CD4-positive, alpha-beta T cell treated with Interleukin-10 for 1 hour (primary cell): ENCODE results near the gene LMO4.

ENCODE experiments used
- DNase-seq: peaks from one replicate; pipeline ENCODE4 v3.0.0-alpha.2; 2020

The LMO4 gene

DNA sequence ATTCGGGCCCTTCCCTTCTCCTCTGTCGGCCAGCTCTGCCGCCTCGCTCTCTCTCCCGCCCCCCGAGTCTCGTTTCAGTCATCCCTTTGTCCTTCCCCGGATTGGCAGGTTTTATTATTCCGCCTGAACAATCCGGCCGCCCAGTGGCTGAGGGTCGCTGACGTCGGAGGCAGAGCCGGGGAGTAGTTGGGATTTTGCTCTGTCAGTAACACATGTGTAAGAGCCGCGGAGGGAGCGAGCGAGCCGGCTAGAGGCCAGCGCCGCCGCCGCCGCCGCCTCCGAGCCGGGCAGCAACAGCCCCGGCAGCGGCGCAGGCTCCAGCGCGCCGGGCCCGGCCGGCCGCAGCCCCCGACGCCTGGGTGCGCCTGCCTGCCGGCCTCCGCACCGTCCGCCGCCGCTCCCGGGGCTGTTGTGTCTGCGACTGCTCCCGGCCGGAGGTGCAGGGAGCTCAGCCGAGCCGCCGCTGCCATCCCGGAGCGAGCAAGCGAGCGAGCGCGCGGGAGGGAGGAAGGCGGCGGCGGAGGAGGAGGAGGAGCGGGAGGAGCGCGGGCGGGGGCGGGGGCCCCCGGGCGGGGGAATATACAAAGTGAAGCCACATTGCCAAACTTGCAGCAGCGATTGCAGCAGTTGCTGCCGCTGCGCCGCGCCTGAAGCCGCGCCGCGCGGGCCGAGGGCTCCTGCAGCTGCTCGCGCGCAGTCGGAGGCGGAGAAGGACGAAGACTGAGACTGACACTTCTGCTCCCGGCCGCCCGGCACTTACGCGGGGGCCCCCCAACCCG, at the start of gene LMO4:
Gene LMO4 (plus strand): TSS at position 609 of the 779 bp plus-strand sequence. CDS start 3,136 bp downstream, outside the sequence.
- DNase-seq, result peak; percentile 90

DNA sequence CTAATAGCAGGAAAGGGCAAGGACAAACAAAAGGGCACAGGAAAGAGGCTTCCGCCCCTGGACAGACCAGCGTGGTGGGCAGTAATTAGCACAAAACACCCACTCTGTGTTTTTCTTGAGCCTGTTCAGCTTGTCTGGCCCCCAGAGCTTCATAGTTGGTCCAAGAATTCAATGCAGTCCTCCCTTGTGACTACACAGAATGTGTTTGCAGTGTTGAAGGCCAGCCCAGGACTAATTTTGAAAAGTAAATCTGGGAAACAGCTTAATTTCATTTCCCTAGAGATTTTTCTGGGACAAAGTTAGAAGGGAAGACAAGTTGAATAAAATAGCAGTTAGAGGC, 49.2 kb upstream of the LMO4 start:
- no peak for DNase-seq

DNA sequence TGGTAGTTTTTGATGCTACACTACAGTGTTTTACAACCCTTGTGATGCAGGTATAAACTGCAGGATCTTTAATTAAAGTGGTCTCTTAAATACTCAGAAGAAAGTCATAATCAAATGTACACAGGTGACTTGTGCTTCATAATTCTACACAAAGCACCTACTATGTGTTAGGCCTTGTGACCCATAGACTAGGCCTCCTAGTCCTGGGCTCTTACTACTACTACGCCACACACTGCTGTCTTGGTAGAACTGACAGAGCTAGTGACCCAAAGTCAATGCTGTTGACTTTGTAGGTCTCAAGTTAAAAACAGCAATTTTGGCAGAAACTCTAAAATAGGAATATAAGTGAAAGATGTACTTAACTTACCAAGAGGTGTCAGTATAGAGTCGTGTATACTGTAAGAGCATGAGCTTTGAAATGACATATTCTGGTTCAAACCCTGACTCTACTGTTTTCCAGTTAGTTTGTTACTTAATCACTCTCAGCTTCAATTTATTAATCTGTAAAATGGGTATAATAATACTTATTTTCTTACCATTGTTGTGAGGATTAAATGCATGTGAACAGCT, 48.6 kb upstream of the LMO4 start:
- no peak for DNase-seq

- DNase-seq, result no peak
Observed at GRCh38 chr1:87284456-87285240, 44.0 kb upstream of the LMO4 start.

DNA sequence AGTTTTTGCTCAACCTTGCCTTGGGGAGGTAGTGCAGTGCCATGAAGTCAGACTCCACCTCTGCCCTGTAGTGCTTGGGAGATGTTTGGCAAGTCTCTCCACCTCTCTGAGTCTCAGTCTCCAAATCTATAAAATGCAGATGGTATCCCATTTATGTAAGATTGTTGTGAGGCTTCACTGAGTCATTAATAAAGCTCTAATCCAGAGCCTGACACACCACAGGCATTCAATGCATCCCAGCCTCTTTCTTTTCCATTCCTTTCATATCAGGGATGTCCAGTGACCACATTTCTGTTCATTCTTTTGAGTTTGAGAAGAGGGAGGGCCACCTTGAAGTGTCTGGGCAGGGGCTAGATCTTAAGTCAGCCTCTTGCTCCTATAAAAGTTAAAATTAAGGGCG, 37.6 kb upstream of the LMO4 start:
- DNase-seq, result no peak

DNA sequence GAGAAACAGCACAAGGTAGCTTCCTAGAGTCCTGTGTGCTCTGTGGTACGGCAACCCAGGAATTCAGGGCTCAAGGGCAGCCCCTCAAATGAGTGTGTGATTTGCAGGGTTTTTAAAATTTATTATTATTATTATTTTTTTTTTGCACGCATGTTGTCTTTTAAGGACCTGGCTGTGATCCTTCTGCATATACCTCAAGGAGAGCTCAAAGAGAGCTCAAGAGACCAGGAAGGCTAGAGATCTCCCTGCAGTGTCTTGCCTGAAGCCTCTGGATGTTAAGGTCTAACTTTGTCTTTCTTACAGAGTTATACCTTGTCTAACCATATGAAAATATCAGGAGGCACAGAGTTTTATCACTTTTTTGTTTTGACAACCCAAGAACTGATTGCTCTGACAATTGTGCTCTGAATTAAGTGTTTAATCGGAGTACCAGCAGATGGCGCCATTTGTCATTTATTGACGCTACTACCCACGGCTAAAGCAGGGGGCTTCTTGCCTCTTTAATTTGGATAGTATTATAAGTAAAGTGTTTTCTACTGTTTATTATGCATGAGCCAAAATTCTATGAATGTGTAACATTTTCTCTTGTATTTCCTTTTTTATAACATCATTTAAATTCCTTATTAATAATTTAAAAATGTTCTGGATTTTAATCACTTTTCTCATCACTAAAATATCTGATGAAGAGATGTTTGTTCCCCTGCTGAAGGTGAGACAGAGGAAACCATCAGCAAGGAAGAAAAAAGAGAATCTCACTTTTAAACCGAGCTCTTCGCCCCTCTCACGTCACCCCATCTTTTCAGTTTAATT, 35.8 kb upstream of the LMO4 start:
- peak; percentile 62 for DNase-seq

- DNase-seq, result no peak
Observed at GRCh38 chr1:87294633-87295032, 34.0 kb upstream of the LMO4 start.

DNA sequence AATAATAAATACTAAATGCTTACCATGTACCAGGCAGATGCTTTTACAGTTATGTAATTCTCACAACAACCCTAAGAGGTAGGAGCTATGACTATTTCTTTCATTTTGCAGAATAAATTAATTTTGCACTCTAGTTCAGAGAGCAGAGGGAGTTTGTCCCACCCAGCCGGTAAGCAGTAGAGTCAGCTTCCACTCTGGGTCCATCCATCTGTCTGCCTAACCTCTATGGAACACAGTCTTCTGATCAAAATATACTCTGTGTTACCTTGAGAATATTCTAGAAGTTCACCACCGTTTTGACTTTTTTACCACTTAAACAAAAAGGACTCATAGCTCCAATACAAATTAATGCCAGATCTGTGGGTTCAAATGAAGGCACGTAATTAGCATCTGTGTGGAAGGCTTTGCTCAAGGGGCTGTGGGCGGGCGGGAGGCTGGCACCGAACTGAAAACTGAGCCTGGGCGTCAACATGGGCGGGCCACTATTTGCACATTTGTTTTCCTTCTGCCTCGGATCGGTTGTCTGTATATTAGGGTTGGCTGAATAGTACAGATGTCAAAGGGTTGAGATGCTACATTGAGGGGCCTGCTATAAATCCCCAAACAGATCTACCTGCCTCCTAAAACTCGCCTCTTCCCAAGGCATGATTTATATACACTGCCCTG, 33.1 kb upstream of the LMO4 start:
- DNase-seq, result no peak

GRCh38 chr1:87296206-87296605, 32.5 kb upstream of the LMO4 start:
- no peak for DNase-seq

DNA sequence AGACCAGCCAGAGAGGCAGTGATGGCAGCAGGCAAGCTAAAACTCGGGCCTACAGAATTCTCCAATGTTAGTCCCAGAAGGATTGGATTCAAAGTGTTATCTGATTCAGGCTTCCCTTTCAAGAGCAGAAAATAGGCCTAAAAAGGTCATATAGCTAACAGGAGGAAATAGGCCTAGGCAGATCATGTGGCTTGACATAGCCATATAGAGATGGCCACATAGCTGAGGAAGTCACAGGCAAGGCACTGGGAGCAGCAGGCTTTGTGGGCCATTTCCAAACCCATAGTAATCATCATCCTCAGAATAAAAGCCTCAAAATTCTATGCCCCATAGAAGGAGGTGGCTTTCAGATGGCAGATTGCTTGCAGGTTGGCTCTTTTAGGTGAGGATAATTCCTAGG, 29.0 kb upstream of the LMO4 start:
- no peak for DNase-seq

GRCh38 chr1:87300628-87301027, 28.1 kb upstream of the LMO4 start:
- DNase-seq, result no peak

- no peak for DNase-seq
Observed at GRCh38 chr1:87305151-87305550, 23.5 kb upstream of the LMO4 start.

DNA sequence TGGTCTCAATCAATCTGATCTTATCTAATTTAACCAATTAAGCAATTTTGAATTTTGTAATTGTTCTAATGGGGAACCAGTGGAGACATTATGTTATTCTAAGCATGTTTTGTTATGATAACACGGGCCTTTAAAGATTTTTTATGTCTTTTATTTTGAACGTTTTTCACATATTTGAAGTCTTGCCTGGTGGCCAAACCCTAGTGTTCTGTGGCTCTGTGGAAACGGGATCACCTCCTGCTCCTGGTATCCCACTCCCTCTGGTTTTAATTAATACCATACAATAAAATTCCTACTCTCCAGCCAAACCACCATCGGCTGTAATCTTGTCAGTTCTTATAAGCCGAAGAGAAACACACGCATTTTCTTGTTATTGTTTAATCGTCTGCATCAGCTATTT, 22.9 kb upstream of the LMO4 start:
- DNase-seq, result no peak

- no peak for DNase-seq
Observed at GRCh38 chr1:87307306-87307705, 21.4 kb upstream of the LMO4 start.

DNA sequence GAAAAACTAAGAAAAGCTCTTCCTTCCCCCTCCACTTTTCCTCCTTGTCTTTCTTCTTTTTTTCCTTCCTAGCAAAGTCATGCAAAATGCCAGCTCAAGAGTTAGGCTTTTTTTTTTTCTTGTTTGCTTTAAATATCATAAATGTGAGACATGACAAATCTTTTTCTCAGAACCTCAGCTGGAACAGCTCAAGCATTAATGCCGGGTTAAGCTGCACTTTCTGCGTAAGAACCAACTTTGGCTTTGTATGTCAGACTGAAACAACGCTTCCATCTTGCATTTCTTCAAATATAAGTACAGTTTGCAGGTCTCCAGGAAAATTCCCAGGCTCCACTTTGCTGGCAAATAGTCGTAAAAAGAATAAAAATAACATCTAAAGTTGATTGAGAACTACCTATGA, 20.7 kb upstream of the LMO4 start:
- no peak for DNase-seq

GRCh38 chr1:87314091-87314490, 14.6 kb upstream of the LMO4 start:
- DNase-seq, result no peak

GRCh38 chr1:87318056-87318650, 10.5 kb upstream of the LMO4 start:
- no peak for DNase-seq

DNA sequence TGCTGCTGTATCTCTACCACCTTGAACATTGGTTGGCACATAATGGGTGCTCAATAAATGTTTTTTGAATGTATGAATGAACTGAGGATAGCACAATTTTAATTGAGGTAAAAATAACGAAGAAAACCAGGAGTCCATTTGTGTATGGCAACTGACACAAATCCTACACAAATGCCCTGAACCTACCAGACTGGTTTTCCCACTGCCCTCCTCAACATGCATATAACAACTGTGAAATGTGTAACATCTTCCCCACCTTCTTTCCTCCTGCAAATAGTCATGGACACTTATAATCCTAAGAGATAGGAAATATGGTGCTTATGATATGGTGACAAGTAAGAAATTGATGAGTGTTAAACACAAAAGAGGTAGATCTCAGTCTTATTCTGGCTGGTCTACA, 9.9 kb upstream of the LMO4 start:
- DNase-seq, result no peak

- peak; percentile 79 for DNase-seq
Observed at GRCh38 chr1:87325982-87326738, 2.5 kb upstream of the LMO4 start.

DNA sequence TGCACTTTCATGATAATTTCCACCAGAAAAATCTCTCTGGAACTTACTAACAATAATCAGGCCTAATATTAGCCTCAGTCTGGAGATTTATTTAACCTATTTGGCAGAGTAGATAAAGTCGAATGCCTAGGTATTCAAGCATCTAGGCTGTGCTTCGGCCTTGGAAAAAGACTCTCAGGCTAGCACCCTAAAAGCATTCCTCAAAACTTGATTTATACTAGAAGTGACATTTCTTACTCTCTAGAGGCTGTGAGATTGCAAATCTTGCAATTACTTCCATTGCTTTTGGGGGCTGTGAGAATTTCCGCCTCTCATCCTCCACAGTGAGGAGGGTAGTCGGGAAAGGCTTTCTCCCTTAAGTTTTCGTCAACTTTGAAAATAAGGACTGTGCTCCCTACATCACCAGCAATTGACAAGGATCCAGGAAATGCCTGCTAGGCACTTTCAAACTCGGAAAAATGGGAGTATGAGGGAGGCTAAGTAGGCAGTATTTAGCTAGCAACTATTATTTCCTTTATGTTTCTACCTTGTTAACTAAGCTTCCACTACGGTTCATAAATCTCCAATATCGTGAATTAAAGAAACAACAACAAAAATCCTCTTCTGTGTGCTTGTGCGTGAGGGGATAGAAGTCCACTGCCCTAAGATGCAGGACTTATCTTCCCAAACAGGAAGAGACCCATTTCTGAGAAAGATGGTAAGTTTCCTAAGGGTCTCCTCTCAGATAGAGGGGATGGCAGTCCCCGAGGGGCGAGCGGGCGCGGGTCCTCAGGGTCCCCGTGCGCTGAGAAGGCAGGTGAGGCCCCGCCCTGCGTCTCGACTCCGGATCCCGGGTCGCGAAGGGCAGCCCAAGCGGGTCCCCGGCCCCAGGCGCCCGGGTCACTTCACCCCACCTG, 1.1 kb upstream of the LMO4 start:
- no peak for DNase-seq
